Measurements from ENCODE around the gene F10. TPM values are rescaled to one million over a fixed set of nuclear protein-coding genes. Genes with fewer than 3 reads are reported as not detected.

F10 gene
- total and polyA plus RNA-seq, 4 experiments from 2014 or later: not detected

GRCh38 chr13:113167155-113167554, 44.6 kb downstream of the F10 start:
- no peaks in the 10 kb centered on the region for H3K9me3 ChIP-seq (ENCODE audit: control insufficient read depth in 1 of 2, low read length in 2 of 2)
- peaks cover 28 to 31% of the 10 kb centered on the region in 2 donors for H3K36me3 Mint-ChIP-seq
- H3K4me1 ChIP-seq (ENCODE audit: insufficient read depth, low read length): peaks cover 25% of the 10 kb centered on the region
- POLR2A ChIA-PET (ENCODE audit: partially characterized antibody): interaction anchor here (1.5 kb wide), 1 partner anchor 8 kb away, joined by 3 read pairs; no protein-coding TSS in a partner anchor
- no peak overlapping the region for H3K4me3 ChIP-seq (ENCODE audit: low read length in 2 of 2)
- DNase-seq: no peak
- H3K27ac ChIP-seq (ENCODE audit: low read depth, low read length): no peak overlapping the region
- intact Hi-C loops (cut with micrococcal nuclease): no loop called here
- no peaks in the 10 kb centered on the region for H3K27me3 Mint-ChIP-seq
- no peak overlapping the region for H3K4me3 Mint-ChIP-seq
- no peaks in the 10 kb centered on the region for H3K27me3 ChIP-seq (ENCODE audit: insufficient read depth, low read length)
- CTCF ChIA-PET (ENCODE audit: partially characterized antibody): no interaction called here
- no peaks in the 10 kb centered on the region for H3K36me3 ChIP-seq (ENCODE audit: insufficient read depth, low read length)
- peaks cover 11 to 41% (median 26%) of the 10 kb centered on the region in 4 donors for H3K4me1 Mint-ChIP-seq
- peaks cover 0 to 17% (median 3%) of the 10 kb centered on the region in 8 donors for H3K9me3 Mint-ChIP-seq
- peak overlapping the region in 1 of 7 donors; percentile 22 for H3K27ac Mint-ChIP-seq

- no peaks in the 10 kb centered on the region for H3K27me3 ChIP-seq (ENCODE audit: insufficient read depth, low read length)
- CTCF ChIA-PET (ENCODE audit: partially characterized antibody): no interaction called here
- Mint-ChIP-seq H3K27me3 (no peaks in the 10 kb centered on the region), H3K27ac (peak overlapping the region in 2 of 7 donors; percentile 22 to 34), H3K4me3 (no peak overlapping the region), H3K9me3 (peaks cover 0 to 17% (median 3%) of the 10 kb centered on the region in 8 donors), H3K36me3 (peaks cover 31% of the 10 kb centered on the region in 2 donors), H3K4me1 (peaks cover 11 to 41% (median 25%) of the 10 kb centered on the region in 4 donors)
- H3K36me3 ChIP-seq (ENCODE audit: insufficient read depth, low read length): no peaks in the 10 kb centered on the region
- POLR2A ChIA-PET (ENCODE audit: partially characterized antibody): interaction anchor here (1.5 kb wide), 1 partner anchor 8 kb away, joined by 3 read pairs; no protein-coding TSS in a partner anchor
- H3K27ac ChIP-seq (ENCODE audit: low read depth, low read length): no peak overlapping the region
- peaks cover 24% of the 10 kb centered on the region for H3K4me1 ChIP-seq (ENCODE audit: insufficient read depth, low read length)
- intact Hi-C loops (cut with micrococcal nuclease): no loop called here
- H3K9me3 ChIP-seq (ENCODE audit: control insufficient read depth in 1 of 2, low read length in 2 of 2): no peaks in the 10 kb centered on the region
- no peak overlapping the region for H3K4me3 ChIP-seq (ENCODE audit: low read length in 2 of 2)
- DNase-seq: no peak
These were observed 45.0 kb downstream of the F10 start for GRCh38 chr13:113167575-113167974.

- Histone ChIP-seq H3K27ac (ENCODE audit: low read depth, low read length) (no peak overlapping the region), H3K27me3 (ENCODE audit: insufficient read depth, low read length) (no peaks in the 10 kb centered on the region), H3K4me1 (ENCODE audit: insufficient read depth, low read length) (peaks cover 18% of the 10 kb centered on the region), H3K9me3 (ENCODE audit: control insufficient read depth in 1 of 2, low read length in 2 of 2) (no peaks in the 10 kb centered on the region), H3K4me3 (ENCODE audit: low read length in 2 of 2) (no peak overlapping the region), H3K36me3 (ENCODE audit: insufficient read depth, low read length) (no peaks in the 10 kb centered on the region)
- H3K36me3 Mint-ChIP-seq: peaks cover 31 to 35% of the 10 kb centered on the region in 2 donors
- CTCF ChIA-PET (ENCODE audit: partially characterized antibody): no interaction called here
- H3K27ac Mint-ChIP-seq: peak overlapping the region in 3 of 7 donors; percentile 0 to 49 (median 24)
- POLR2A ChIA-PET (ENCODE audit: partially characterized antibody): interaction anchor here (1.3 kb wide), 1 partner anchor 41 kb away, joined by 4 read pairs; the partner anchor contains the start of genes CUL4A and PCID2
- intact Hi-C loops (cut with micrococcal nuclease): no loop called here
- H3K4me1 Mint-ChIP-seq: peaks cover 11 to 42% (median 24%) of the 10 kb centered on the region in 4 donors
- no peak overlapping the region for H3K4me3 Mint-ChIP-seq
- no peak for DNase-seq
- H3K9me3 Mint-ChIP-seq: peaks cover 0 to 17% (median 3%) of the 10 kb centered on the region in 8 donors
- no peaks in the 10 kb centered on the region for H3K27me3 Mint-ChIP-seq
These were observed 45.6 kb downstream of the F10 start for GRCh38 chr13:113168211-113168610.

- POLR2A ChIA-PET (ENCODE audit: partially characterized antibody): interaction anchor here (1.0 to 1.7 kb wide), 3 partner anchors 9 to 40 kb away, joined by 3 to 5 read pairs (median 4); partner anchors contain the start of genes CUL4A and PCID2
- CTCF ChIA-PET (ENCODE audit: partially characterized antibody): no interaction called here
- H3K27ac Mint-ChIP-seq: peak overlapping the region in 4 of 7 donors; percentile 5 to 66 (median 24)
These were observed 47.0 kb downstream of the F10 start for GRCh38 chr13:113169277-113170272.

GRCh38 chr13:113170511-113170910, 47.9 kb downstream of the F10 start:
- peaks cover 21% of the 10 kb centered on the region for H3K4me1 ChIP-seq (ENCODE audit: insufficient read depth, low read length)
- DNase-seq: no peak
- POLR2A ChIA-PET (ENCODE audit: partially characterized antibody): interaction anchor here (1.0 to 1.7 kb wide), 2 partner anchors 10 to 11 kb away, joined by 3 to 5 read pairs; no protein-coding TSS in a partner anchor
- no peaks in the 10 kb centered on the region for H3K27me3 ChIP-seq (ENCODE audit: insufficient read depth, low read length)
- peak overlapping the region in 3 of 8 donors; percentile 4 to 48 (median 33) for H3K4me3 Mint-ChIP-seq
- H3K27ac Mint-ChIP-seq: peak overlapping the region in 6 of 7 donors; percentile 51 to 94 (median 75)
- intact Hi-C loops (cut with micrococcal nuclease): loop anchor here (5.0 kb wide), 1 partner anchor 37 kb away; the partner anchor contains the start of genes CUL4A and PCID2
- no peaks in the 10 kb centered on the region for H3K9me3 ChIP-seq (ENCODE audit: control insufficient read depth in 1 of 2, low read length in 2 of 2)
- peaks cover 10 to 34% (median 12%) of the 10 kb centered on the region in 4 donors for H3K4me1 Mint-ChIP-seq
- H3K27me3 Mint-ChIP-seq: no peaks in the 10 kb centered on the region
- CTCF ChIA-PET (ENCODE audit: partially characterized antibody): no interaction called here
- peak overlapping the region; percentile 4 for H3K27ac ChIP-seq (ENCODE audit: low read depth, low read length)
- H3K36me3 ChIP-seq (ENCODE audit: insufficient read depth, low read length): no peaks in the 10 kb centered on the region
- peaks cover 34 to 40% of the 10 kb centered on the region in 2 donors for H3K36me3 Mint-ChIP-seq
- H3K4me3 ChIP-seq (ENCODE audit: low read length in 2 of 2): no peak overlapping the region
- H3K9me3 Mint-ChIP-seq: peaks cover 0 to 13% (median 3%) of the 10 kb centered on the region in 8 donors

More at GRCh38 chr13:113169277-113170272, 47.0 kb downstream of the F10 start:
- Histone ChIP-seq H3K4me1 (ENCODE audit: insufficient read depth, low read length) (peaks cover 15% of the 10 kb centered on the region), H3K36me3 (ENCODE audit: insufficient read depth, low read length) (no peaks in the 10 kb centered on the region), H3K27ac (ENCODE audit: low read depth, low read length) (no peak overlapping the region), H3K4me3 (ENCODE audit: low read length in 2 of 2) (no peak overlapping the region), H3K9me3 (ENCODE audit: control insufficient read depth in 1 of 2, low read length in 2 of 2) (no peaks in the 10 kb centered on the region), H3K27me3 (ENCODE audit: insufficient read depth, low read length) (no peaks in the 10 kb centered on the region)
- intact Hi-C loops (cut with micrococcal nuclease): loop anchor here (5.0 kb wide), 1 partner anchor 38 kb away; the partner anchor contains the start of genes CUL4A and PCID2
- Mint-ChIP-seq H3K4me1 (peaks cover 14 to 32% (median 15%) of the 10 kb centered on the region in 4 donors), H3K36me3 (peaks cover 34 to 36% of the 10 kb centered on the region in 2 donors), H3K27me3 (no peaks in the 10 kb centered on the region), H3K4me3 (no peak overlapping the region), H3K9me3 (peaks cover 0 to 13% (median 3%) of the 10 kb centered on the region in 8 donors)
- no peak for DNase-seq

DNA sequence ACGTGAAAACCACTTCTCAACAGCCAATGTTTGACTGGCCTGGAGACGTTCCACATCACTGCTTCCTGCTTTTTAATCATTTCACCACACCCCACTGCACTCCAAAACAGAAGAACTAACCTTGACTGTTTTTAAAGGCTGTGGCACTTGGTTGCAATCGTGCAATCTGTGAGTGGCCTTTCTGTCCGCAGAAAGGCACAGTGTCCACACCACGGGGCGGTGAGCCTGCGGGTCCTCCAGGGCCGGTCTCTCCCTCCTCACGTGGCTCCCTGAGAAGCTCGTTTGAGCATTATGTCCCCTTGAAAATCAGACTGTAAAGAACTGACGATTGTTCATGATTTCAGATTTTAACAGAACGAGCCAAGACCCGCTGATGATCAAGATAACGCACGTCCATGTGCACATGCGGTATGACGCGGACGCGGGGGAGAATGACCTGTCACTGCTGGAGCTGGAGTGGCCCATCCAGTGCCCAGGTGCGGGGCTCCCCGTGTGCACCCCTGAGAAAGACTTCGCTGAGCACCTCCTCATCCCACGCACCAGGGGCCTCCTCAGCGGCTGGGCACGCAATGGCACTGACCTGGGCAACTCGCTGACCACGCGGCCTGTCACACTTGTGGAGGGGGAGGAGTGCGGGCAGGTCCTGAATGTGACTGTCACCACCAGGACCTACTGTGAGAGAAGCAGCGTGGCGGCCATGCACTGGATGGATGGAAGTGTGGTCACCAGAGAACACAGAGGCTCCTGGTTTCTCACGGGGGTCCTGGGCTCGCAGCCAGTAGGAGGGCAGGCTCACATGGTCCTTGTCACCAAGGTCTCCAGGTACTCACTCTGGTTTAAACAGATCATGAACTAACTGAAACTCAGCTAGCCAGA, 48.9 kb downstream of the F10 start:
- Histone ChIP-seq H3K4me1 (ENCODE audit: insufficient read depth, low read length) (peaks cover 31% of the 10 kb centered on the region), H3K27ac (ENCODE audit: low read depth, low read length) (no peak overlapping the region), H3K9me3 (ENCODE audit: control insufficient read depth in 1 of 2, low read length in 2 of 2) (no peaks in the 10 kb centered on the region), H3K36me3 (ENCODE audit: insufficient read depth, low read length) (no peaks in the 10 kb centered on the region), H3K4me3 (ENCODE audit: low read length in 2 of 2) (no peak overlapping the region), H3K27me3 (ENCODE audit: insufficient read depth, low read length) (no peaks in the 10 kb centered on the region)
- Mint-ChIP-seq H3K36me3 (peaks cover 39 to 46% of the 10 kb centered on the region in 2 donors), H3K27ac (peak overlapping the region in 5 of 7 donors; percentile 23 to 94 (median 57)), H3K4me1 (peaks cover 16 to 38% (median 20%) of the 10 kb centered on the region in 4 donors), H3K4me3 (peak overlapping the region in 2 of 8 donors; percentile 38 to 55), H3K27me3 (no peaks in the 10 kb centered on the region), H3K9me3 (peaks cover 0 to 13% (median 3%) of the 10 kb centered on the region in 8 donors)
- CTCF ChIA-PET (ENCODE audit: partially characterized antibody): no interaction called here
- intact Hi-C loops (cut with micrococcal nuclease): loop anchor here (5.0 kb wide), 1 partner anchor 36 kb away; the partner anchor contains the start of genes CUL4A and PCID2
- POLR2A ChIA-PET (ENCODE audit: partially characterized antibody): interaction anchor here (0.7 kb wide), 1 partner anchor 16 kb away, joined by 3 read pairs; no protein-coding TSS in a partner anchor
- no peak for DNase-seq
